HG03432 (cell line): ENCODE data around the gene PARD6G.
"Not testable (repeated sequence)": the region's sequence is repeated elsewhere in the genome, so short reads cannot be mapped to it uniquely, and the experiment has no call there.

Source experiments
- ATAC-seq: cut with Tn5 transposase; IDR thresholded peaks from one replicate; pipeline ENCODE4 v1.9.1; 2021; ENCODE audit warnings: mild to moderate bottlenecking, moderate library complexity; ENCODE audit not compliant: unreplicated experiment

The PARD6G gene

DNA sequence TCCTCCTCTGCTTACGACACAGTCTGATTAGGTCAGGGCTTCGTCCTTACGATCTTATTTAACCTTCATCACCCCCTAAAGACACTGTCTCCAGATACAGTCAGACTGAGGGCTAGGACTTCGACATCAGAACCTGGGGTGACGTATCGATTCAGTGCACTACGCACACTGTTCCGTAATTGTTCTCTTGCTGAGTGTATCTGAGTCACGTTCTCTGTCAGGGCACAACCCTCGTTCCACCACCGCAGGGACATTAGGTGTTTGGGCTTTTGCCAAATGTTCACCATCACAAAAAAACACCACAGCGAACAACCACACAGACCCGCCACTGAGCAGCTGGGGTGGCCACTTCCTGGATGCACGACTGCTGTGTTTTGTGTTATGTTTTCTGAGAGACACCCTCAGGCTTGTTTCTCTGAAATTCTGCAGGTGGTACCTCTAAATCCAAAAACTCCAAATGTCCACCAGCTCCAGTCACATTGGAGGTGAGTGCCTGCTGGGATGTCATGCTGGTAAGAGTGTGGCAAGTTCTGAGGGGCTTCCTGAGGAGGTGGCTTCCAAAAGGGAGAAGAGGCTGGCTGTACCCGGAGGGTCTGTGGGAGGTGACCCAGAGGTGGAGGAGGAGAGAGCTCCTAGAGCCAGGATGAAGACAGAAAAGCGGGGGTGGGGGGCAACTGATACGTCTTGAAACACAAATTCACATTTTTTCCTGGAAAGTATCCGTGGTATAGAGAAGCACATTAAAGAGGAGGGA lies 71.7 kb downstream of the PARD6G start:
- ATAC-seq, result no peak

DNA sequence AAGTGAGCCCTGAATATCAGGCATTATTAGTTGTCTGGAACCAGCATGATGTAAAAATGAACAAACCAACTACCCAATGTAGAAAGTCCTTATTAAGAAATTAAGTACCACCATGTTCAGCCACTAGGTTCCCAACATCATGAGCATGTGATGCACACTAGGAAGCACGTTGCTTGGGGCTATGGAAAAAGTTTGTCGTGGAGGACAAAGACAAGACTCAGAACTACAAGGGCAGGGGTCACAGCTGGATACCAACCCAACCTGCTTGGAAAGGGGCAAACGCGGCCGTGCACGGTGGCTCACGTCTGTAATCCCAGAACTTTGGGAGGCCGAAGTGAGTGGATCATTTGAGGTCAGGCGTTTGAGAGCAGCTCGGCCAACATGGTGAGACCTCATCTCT lies 74.3 kb downstream of the PARD6G start:
- no peak for ATAC-seq

DNA sequence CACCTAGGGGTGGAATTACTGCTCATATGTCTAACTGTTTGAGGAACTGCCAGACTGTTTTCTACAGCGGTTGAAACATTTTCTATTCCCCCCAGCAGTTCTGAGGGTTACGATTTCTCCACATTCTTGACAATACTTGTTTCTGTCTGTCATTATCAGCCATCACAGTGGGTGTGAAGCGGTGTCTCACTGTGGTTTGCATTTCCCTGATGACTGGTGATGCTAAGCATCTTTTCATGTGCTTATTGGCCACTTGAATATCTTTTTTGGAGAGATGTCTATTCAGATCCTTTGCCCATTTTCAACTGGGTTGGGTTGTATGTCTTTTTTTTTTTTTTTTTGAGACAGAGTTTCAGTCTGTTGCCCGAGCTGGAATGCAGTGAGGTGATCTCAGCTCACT lies 75.3 kb downstream of the PARD6G start:
- no peak for ATAC-seq

DNA sequence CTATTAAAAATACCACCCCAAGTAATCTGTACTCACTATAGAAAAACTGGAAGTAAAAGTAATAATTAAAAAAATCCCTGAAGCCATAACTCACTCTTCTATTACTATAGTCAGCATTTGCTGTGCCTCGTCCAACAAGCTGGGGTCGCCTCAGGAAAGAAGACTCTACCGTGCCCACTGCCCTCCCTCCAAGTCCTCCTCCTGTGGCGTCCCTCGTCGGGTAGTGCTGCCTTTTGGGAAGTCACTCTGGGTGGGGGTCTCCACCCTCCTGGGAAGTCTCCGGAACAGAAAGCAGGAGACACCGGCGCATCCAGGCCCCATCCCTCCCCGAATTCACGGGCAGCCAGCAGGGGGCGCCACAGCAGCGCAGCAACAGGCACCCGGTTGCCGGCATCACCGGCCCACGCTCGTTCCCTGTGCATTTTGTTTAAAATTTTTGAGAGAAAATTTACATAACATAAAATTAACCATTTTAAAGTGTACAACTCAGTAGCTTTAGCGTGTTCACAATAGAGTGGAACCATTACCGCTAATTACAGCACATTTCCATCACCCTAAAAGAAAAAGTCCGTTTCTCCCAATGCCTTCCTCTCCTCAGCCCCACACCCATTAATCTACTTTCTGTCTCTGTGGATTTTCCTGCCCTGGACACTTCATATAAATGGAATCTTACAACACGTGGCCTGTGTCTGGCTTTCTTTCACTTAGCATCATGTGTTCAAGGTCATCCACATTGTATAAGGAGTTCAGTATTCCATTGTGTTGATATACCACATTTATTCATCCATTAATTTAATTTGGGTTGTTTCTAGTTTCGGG lies 76.1 kb downstream of the PARD6G start:
- ATAC-seq, result peak; percentile 58

DNA sequence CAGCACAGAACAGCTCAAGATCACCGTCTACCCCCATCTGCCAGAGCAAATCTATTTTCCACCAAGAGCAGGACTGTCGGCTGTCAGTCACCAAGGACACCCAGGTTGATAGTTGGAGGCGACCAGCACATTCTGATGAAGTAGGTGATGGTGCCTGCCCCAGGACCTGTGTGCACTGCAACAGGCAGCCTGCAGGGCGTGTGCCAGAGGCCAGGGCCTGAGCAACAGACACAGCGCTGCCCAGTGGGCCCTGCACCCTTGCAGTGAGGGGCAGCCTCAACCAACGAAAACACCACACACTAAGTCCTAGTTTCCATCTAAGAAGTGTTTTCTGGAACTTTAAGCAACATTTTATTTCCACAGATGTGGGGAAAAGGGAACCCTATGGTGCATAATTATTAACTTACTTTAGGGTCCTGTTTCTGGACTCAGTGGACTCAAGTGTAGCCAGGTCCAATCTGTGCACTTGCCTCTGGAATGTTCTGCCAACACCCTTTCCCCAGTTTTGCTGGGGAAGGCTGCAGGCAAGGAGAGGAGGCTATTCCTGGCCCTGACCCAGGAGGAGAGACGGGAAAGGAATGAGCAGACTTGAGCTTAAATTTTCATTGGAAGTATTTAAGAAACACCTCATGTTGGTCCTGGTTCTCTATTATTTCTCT lies 76.8 kb downstream of the PARD6G start:
- no peak for ATAC-seq

DNA sequence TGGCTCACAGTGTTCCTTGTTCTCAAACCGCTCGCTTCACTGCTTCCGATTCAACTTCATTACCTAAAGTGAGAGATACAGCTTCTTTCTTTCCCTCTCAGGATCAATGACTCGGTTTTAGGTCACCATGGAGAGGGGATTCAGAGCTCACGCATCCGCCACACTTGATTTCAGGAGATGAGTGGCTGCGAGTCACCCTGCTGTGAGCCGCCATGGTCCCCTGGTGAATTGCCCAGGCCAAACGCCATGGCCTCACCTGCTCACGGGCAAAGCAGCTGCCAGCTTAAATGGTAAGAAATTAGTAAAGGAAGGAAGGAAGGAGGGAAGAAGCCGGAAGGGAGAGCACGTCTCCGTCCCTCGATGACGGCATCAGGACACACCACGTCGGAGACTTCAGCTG lies 77.7 kb downstream of the PARD6G start:
- no peak for ATAC-seq

DNA sequence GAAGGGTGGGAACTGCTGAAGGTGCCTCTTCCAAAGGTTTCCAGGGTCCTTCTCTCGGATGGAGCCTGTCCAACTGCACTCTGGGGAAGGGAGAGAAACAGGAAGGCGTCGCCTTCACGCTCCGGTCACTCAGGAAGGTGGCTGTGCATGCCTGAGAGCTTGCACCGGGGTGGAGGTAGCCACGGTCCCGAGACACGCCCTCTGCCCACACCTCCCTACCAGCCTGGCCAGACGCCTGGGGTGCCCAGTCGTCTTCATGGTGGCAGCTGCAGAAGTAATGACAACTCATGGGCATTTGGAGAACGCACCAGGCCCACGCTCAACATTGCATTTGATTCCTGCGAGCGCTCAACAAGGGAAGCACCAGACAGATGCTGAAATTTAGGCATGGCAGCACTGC lies 78.3 kb downstream of the PARD6G start:
- no peak for ATAC-seq

DNA sequence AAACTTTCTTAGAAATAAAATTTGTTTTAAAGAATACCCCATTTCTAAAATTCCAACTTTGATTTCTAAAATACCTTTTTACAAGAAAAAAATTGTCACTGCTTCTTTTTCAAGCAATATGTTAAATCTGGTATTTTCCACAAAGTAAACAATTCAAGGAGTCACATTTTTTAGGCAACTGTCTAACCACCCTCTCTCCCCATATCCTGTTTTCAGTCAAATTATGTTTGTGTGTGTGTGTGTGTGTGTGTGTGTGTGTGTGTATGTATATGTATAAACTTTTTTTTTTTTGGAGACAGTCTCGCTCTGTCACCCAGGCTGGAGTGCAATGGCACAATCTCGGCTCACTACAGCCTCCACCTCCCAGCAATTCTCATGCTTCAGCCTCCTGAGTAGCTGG lies 79.0 kb downstream of the PARD6G start:
- no peak for ATAC-seq

DNA sequence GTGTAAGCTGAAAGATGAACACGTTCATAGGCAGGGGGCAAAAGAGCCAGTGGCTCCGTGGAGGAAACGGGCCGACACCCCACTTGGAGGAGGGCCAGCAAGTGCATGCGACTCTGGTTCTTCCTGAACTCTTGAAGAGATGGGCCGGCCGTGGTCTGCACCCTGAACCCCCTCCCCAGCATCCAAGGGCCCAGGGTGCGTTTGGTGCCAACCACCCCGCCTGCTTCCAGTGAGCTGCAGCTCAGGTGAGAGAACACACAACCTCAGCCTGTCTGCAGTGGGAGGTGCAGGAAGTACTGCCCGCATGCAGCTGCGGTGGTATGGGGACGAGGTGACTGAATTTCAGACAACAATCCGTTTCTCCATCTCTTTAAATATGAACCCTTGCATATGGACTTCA lies 79.4 kb downstream of the PARD6G start:
- no peak for ATAC-seq

DNA sequence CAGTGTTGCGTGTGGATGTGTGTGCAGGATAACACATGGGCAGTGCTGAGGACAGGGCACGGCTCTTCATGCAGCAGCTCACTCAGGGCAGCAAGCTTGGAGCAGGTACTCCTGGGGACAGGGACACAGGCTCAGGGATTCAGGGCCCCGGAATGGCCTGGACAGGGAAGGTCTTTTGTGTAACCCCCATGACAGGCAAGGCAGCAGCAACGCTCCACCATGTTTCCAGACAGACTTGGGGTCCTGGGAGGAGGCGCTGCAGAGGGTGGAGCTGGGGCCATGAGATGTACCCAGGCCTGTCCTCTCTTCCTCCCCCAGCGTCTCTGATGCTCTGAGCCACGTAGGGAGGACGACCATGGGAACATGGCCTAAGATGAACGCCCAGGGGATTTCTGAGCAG lies 80.0 kb downstream of the PARD6G start:
- ATAC-seq, result no peak

DNA sequence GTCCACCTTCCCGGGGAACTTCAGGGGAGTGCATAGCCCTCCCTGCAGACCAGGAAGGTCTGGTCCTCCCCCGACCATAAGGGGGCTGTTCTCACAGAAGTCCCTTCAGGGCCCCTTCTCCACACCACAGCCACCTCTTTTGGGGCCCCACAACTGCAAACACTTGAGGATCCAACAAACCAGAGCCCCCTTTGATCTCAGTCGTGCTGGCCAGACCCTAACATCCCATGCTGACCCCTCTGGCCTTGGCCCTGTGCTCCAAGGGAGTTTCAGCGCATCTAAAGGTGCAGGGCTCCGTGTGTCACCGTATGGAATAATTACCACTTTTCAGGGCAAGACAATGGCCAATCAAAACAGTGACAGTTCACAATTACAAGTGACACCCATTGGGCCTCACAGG lies 80.6 kb downstream of the PARD6G start:
- ATAC-seq, result no peak

DNA sequence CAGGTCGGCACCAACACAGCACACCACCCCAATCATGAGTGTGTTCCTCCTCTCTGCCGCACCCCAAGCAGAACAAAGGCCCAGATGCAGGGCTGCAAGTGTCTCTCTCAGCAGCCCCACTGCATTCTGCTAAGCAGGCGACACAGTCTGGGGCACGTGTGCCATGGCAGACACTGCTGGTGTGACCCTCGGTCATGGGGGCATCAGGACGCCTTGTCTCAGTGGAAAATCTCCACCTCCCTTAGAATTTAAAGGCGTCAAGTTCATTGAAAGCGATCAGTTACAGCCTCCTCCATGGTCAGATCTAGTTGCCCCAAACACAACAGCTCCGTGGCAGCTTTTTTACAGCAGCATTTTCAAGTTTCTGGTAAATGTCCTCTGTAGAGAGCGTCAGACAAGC lies 81.1 kb downstream of the PARD6G start:
- ATAC-seq, result no peak

DNA sequence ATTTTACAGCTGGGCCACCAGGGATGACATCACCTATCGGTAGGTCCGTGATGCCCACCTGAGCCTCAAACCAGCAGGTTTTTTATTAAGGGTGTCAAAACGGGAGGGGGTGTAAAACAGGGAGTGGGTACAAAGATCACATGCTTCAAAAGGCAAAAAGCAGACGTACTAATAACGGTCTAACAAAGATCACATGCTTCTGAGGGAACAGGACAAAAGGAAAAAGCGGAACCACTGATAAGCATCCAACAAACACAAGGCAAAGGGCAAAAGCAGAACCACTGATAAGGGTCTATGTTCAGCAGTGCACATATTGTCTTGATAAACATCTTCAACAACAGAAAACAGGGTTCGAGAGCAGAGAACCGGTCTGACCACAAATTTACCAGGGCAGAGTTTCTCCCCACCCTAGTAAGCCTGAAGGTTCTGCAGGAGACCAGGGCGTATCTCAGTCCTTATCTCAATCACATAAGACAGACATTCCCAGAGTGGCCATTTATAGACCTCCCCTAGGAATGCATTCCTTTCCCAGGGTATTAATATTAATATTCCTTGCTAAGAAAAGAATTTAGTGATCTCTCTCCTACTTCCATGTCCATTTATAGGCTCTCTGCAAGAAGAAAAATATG lies 82.5 kb downstream of the PARD6G start:
- ATAC-seq, result not testable (repeated sequence)

DNA sequence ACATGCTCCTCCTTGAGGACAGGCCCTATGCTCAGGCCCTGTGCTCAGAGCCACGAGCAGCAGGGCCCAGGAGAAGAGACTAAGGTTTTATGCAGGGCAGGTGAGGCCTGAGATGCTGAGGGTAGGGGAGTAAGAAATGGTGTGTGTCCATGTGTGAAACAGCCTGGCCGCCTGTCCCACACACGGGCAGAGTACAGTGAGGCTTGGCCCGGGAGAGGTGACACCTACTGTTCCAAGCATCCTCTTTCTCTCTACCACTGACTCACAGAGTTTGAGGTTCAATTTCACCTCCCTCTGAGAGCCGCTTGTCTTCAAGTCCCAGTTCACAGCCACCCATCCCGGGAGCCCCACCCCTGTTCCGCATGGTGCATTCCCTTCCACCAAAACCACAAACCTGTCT lies 84.1 kb downstream of the PARD6G start:
- no peak for ATAC-seq

DNA sequence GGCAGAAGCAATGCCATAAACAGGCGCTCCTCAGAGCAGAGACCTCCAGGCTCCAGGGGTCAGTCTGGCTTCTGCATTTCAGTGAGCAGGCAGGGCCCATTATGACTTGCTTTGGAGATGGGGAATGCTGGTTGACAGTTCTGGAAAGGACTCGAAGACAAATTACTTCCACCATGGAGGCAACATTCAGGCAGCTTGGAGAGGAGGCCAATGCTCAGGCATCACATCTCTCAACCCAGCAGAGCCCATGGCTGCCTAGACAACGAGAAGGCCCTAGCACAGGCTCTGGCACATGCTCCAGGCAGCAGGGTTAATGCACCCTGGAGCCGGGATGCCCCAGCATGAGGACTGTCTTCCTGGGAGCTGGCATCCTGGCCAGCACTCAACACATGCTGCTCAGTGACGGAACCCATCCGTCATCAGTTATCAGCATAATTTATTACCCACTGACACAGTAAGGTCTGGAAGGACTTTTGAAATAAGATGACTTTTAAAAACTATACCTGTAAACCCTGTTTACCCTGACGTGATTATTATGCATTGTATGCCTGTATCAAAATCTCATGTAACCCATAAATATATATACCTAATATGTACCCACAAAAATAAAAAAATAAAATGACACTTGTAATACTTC lies 85.4 kb downstream of the PARD6G start:
- no peak for ATAC-seq

DNA sequence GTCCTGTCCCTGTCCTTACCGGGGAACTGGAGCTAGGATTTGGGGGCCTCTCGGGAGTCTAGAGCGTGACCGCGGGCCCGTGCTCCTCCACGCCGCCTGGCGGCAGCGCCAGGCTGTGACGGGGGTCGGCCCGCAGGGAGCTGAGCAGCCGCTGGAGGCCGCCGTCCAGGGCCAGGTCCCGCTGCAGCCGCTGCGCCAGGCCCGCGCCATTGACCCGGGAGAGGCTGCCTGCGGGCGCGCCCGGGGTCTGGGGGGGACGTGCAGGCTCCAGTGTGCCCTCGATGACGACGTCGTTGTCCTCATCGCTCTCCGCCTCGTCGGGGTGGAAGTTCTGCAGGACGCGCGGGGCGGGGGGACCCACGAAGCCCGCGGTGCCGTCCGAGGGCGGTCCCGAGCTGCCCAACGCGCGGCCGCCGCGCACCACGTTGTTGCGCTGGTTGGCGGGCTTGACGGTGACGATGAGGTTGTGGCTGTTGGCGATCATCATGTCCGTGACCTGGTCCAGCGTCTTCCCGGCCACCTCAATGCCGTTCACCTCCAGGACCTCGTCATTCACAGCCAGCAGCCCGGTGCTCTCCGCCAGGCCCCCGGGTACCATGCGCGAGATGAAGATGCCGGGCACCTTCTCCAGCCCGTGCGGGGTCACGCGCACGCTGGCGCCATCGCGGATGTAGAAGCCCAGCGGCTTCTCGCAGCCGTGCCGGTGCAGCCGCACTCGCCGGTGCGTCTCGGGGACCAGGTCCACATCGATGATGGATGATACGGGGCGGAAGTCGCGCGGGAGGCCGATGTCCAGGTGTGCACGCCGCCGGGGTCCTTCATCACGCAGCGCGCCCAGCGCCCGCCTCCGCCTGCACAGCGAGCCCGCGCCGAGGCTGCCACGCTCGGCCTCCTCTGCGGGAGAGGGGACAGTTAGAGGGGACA lies 87.3 kb downstream of the PARD6G start:
- peak; percentile 55 for ATAC-seq

DNA sequence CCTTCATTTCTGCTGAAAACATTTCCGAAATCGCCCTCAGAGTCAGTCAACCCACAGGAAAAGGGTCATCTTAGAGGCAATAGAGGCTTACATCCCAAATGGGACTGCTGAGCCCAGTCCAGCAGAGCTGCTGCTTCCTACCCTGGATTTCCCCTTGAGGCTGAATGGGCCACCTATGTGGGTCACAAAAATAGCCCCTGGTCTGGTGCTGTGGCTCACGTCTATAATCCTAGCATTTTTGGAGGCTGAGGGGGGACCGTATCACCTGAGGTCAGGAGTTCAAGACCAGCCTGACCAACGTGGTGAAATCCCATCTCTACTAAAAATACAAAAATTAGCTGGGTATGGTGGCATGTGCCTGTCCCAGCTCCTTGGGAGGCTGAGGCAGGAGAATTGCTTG lies 88.9 kb downstream of the PARD6G start:
- ATAC-seq, result no peak

DNA sequence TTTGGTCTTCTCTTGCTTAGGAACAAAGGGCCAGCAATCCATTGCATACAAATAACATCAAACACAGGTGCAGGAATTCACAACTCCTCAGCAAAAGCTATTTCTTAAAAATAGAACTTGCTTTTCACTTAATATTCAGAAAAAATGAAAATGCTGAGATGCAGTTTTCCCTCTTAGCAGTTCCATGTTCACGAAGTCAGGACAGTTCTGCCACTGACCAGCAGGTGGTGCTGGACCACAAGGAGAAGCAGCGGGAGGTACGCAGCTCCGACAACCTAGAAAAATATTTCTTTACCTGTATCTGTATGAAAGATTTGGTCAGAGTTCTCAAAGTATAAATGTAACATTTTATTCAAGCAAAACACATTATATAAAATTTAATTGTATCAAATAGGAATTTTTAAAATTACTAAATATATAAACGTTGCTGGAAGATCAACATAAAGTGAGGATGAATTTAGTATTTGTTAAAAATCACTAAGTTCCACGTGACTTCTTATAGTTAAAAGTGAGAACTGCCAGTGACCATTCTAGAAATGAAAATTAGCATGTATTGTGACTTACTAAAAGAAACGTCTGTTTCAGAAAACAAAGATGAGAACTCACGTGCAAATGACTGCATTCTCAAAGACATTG lies 89.5 kb downstream of the PARD6G start:
- ATAC-seq, result peak; percentile 44

DNA sequence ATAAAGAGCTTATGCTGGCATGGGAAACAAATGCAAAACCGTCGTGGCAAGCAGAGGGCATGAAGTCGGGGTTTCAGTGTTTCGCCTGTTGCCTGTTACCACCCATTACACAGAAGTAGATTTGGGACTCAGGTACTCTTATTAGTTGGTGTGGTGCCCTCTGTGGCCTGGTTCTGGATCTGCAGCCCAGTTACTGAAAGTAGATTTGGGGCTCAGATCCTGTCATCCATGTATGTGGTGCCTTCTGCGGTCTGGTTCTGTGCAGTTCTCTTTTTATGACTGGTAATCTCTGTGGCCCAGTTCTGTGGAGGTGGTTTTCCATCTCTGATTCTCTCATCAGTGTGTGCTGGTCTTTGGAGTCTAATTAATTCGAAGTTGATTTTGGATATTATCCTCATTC lies 93.0 kb downstream of the PARD6G start:
- ATAC-seq, result peak; percentile 72
